Measurements from ENCODE around the gene PTPRS. TPM values are rescaled to one million over a fixed set of nuclear protein-coding genes. Genes with fewer than 3 reads are reported as not detected.

PTPRS gene
- total and polyA plus RNA-seq, 2 donors (not counting 3 experiments of a cell fraction or from before 2014, with no cell fraction given), result 10.1 to 16.1 TPM

GRCh38 chr19:5336195-5336965, 4.2 kb downstream of the PTPRS start:
- ChIA-PET CTCF (no interaction called here), POLR2A (no interaction called here)
- Histone ChIP-seq H3K4me2 (ENCODE audit: insufficient read depth, low read length) (no peak overlapping the region), H3K4me1 (ENCODE audit: control insufficient read depth, extremely low read depth, insufficient read depth, low read length) (peaks cover 5% of the 10 kb centered on the region), H3K79me2 (ENCODE audit: control insufficient read depth, insufficient read depth, low read length) (no peaks in the 10 kb centered on the region), H3K9me1 (replicated peaks; ENCODE audit: control insufficient read depth, extremely low read depth, insufficient read depth, low read length) (no peaks in the 10 kb centered on the region), H3K4me3 (replicated peaks in 1 of 3; ENCODE audit: insufficient read depth in 1 of 3, low read depth in 1 of 3, low read length in 3 of 3) (no peak overlapping the region), H3K27me3 (ENCODE audit: control insufficient read depth in 2 of 2, insufficient read depth in 2 of 2, low read length in 2 of 2) (peaks cover 14 to 25% of the 10 kb centered on the region in 2 experiments), H3K9me3 (replicated peaks; ENCODE audit: control insufficient read depth, insufficient read depth, low read length) (no peaks in the 10 kb centered on the region), H3K36me3 (ENCODE audit: control insufficient read depth in 2 of 2, extremely low read depth in 1 of 2, insufficient read depth in 2 of 2, low read length in 2 of 2) (no peaks in the 10 kb centered on the region), H2AFZ (ENCODE audit: low read depth, low read length) (no peak overlapping the region), H4K20me1 (replicated peaks; ENCODE audit: control insufficient read depth, extremely low read depth, insufficient read depth, low read length) (no peaks in the 10 kb centered on the region), H3K9ac (replicated peaks; ENCODE audit: extremely low read depth, insufficient read depth, low read length) (no peak overlapping the region), H3K27ac (ENCODE audit: insufficient read depth, low read depth, low read length) (no peak overlapping the region)
- dilution Hi-C loops (cut with MboI; ENCODE audit: extremely low pct_ligation_motif_present, low sequenced_read_pairs), result no loop called here
- TF ChIP-seq MAX (IDR thresholded peaks at IDR 0.05; ENCODE audit: insufficient read depth, insufficient read length), result no peak
- TF ChIP-seq GATA2 (IDR thresholded peaks at IDR 0.05; ENCODE audit: insufficient read depth, insufficient read length, low read depth, low read length), result no peak
- no peak for TF ChIP-seq JUN (IDR thresholded peaks at IDR 0.05; ENCODE audit: borderline replicate concordance, insufficient read depth, insufficient read length, low read depth)
- DNase-seq (ENCODE audit: low read depth, low spot score) (no peak), FAIRE-seq (no peak)
- intact Hi-C loops (cut with micrococcal nuclease), result no loop called here
- no TSS peak for BruUV-seq (replicated peaks)

- peaks cover 5% of the 10 kb centered on the region for H3K4me1 ChIP-seq (ENCODE audit: control insufficient read depth, extremely low read depth, insufficient read depth, low read length)
- intact Hi-C loops (cut with micrococcal nuclease), result no loop called here
- dilution Hi-C loops (cut with MboI; ENCODE audit: extremely low pct_ligation_motif_present, low sequenced_read_pairs), result no loop called here
- H2AFZ ChIP-seq (ENCODE audit: low read depth, low read length), result no peak overlapping the region
- no peaks in the 10 kb centered on the region for H4K20me1 ChIP-seq (replicated peaks; ENCODE audit: control insufficient read depth, extremely low read depth, insufficient read depth, low read length)
- H3K9me3 ChIP-seq (replicated peaks; ENCODE audit: control insufficient read depth, insufficient read depth, low read length), result no peaks in the 10 kb centered on the region
- CTCF ChIA-PET, result no interaction called here
- H3K9ac ChIP-seq (replicated peaks; ENCODE audit: extremely low read depth, insufficient read depth, low read length), result no peak overlapping the region
- FAIRE-seq (no peak), DNase-seq (ENCODE audit: low read depth, low spot score) (no peak)
- BruUV-seq (replicated peaks), result no TSS peak
- no peak overlapping the region for H3K4me2 ChIP-seq (ENCODE audit: insufficient read depth, low read length)
- H3K27ac ChIP-seq (ENCODE audit: insufficient read depth, low read depth, low read length), result no peak overlapping the region
- H3K36me3 ChIP-seq (ENCODE audit: control insufficient read depth in 2 of 2, extremely low read depth in 1 of 2, insufficient read depth in 2 of 2, low read length in 2 of 2), result no peaks in the 10 kb centered on the region
- H3K4me3 ChIP-seq (replicated peaks in 1 of 3; ENCODE audit: insufficient read depth in 1 of 3, low read depth in 1 of 3, low read length in 3 of 3), result no peak overlapping the region
- TF ChIP-seq CTCF (IDR thresholded peaks at IDR 0.05; ENCODE audit: extremely low read depth in 1 of 2, insufficient read depth in 1 of 2, low read depth in 1 of 2, low read length in 2 of 2) (no peak), MYC (IDR thresholded peaks at IDR 0.05; ENCODE audit: low read depth, low read length) (no peak), POLR2AphosphoS5 (IDR thresholded peaks at IDR 0.05; ENCODE audit: insufficient read depth, low read depth, low read length) (no peak), POLR2A (IDR thresholded peaks at IDR 0.05; ENCODE audit: low read depth, low read length) (no peak), JUN (IDR thresholded peaks at IDR 0.05; ENCODE audit: borderline replicate concordance, insufficient read depth, insufficient read length, low read depth) (no peak), GATA2 (IDR thresholded peaks at IDR 0.05; ENCODE audit: insufficient read depth, insufficient read length, low read depth, low read length) (no peak), FOS (IDR thresholded peaks at IDR 0.05; ENCODE audit: borderline replicate concordance, insufficient read depth, low read length) (no peak), MAX (IDR thresholded peaks at IDR 0.05; ENCODE audit: insufficient read depth, insufficient read length) (no peak), EZH2 (IDR thresholded peaks at IDR 0.05; ENCODE audit: borderline replicate concordance, low read depth, low read length, severe bottlenecking) (no peak)
- no peaks in the 10 kb centered on the region for H3K9me1 ChIP-seq (replicated peaks; ENCODE audit: control insufficient read depth, extremely low read depth, insufficient read depth, low read length)
- no peaks in the 10 kb centered on the region for H3K79me2 ChIP-seq (ENCODE audit: control insufficient read depth, insufficient read depth, low read length)
- peaks cover 14 to 25% of the 10 kb centered on the region in 2 experiments for H3K27me3 ChIP-seq (ENCODE audit: control insufficient read depth in 2 of 2, insufficient read depth in 2 of 2, low read length in 2 of 2)
- POLR2A ChIA-PET, result no interaction called here
These were observed 5.0 kb downstream of the PTPRS start for GRCh38 chr19:5335593-5335992.

Data from endothelial cell of umbilical vein (primary cell).